Measurements from ENCODE around the gene CPNE6. TPM values are rescaled to one million over a fixed set of nuclear protein-coding genes. Genes with fewer than 3 reads are reported as not detected.

CPNE6 gene
- total and polyA plus RNA-seq, 2 of the 13 experiments (the other 11 are each of a cell fraction or from before 2014, with no cell fraction given), result not detected

GRCh38 chr14:24114532-24115421, 43.4 kb downstream of the CPNE6 start, which contains the start of the genes DCAF11 and NRL (continued):
- TF ChIP-seq, protein P1, sequence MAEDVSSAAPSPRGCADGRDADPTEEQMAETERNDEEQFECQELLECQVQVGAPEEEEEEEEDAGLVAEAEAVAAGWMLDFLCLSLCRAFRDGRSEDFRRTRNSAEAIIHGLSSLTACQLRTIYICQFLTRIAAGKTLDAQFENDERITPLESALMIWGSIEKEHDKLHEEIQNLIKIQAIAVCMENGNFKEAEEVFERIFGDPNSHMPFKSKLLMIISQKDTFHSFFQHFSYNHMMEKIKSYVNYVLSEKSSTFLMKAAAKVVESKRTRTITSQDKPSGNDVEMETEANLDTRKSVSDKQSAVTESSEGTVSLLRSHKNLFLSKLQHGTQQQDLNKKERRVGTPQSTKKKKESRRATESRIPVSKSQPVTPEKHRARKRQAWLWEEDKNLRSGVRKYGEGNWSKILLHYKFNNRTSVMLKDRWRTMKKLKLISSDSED (CRISPR knock-in tag; IDR thresholded peaks at IDR 0.05), result no peak
- TF ChIP-seq, protein P2, sequence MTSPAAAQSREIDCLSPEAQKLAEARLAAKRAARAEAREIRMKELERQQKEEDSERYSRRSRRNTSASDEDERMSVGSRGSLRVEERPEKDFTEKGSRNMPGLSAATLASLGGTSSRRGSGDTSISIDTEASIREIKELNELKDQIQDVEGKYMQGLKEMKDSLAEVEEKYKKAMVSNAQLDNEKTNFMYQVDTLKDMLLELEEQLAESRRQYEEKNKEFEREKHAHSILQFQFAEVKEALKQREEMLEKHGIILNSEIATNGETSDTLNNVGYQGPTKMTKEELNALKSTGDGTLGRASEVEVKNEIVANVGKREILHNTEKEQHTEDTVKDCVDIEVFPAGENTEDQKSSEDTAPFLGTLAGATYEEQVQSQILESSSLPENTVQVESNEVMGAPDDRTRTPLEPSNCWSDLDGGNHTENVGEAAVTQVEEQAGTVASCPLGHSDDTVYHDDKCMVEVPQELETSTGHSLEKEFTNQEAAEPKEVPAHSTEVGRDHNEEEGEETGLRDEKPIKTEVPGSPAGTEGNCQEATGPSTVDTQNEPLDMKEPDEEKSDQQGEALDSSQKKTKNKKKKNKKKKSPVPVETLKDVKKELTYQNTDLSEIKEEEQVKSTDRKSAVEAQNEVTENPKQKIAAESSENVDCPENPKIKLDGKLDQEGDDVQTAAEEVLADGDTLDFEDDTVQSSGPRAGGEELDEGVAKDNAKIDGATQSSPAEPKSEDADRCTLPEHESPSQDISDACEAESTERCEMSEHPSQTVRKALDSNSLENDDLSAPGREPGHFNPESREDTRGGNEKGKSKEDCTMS (CRISPR knock-in tag; conservative IDR thresholded peaks at IDR 0.05), result no peak; the same call in 1 of the 2 replicates
- peak; percentile 27; the same call in 1 of the 2 replicates for TF ChIP-seq ZBED4 (CRISPR knock-in tag; IDR thresholded peaks at IDR 0.05; ENCODE audit: borderline replicate concordance)
- peak; percentile 99 for TF ChIP-seq DNMT1 (CRISPR knock-in tag; IDR thresholded peaks at IDR 0.05)
- TF ChIP-seq SMAD1 (CRISPR knock-in tag; IDR thresholded peaks at IDR 0.05; ENCODE audit: borderline replicate concordance, low read depth), result peak; percentile 98; the same call in 1 of the 2 replicates
- TF ChIP-seq RARA (CRISPR knock-in tag; IDR thresholded peaks at IDR 0.05), result peak; percentile 67; the same call in 1 of the 2 replicates
- TF ChIP-seq SMARCC2 (IDR thresholded peaks at IDR 0.05), result peak; percentile 81; the same call in 1 of the 2 replicates
- peak; percentile 100 for TF ChIP-seq MYC (CRISPR knock-in tag; IDR thresholded peaks at IDR 0.05; ENCODE audit: borderline replicate concordance)
- TF ChIP-seq MEIS1 (CRISPR knock-in tag; IDR thresholded peaks at IDR 0.05; ENCODE audit: borderline replicate concordance), result peak; percentile 99
- peak; percentile 90 for TF ChIP-seq NFKB2 (CRISPR knock-in tag; IDR thresholded peaks at IDR 0.05; ENCODE audit: borderline replicate concordance)
- 0 out of 2 replicates have a peak, but pooled peaks have one; percentile 67 for TF ChIP-seq PPARG (CRISPR knock-in tag; conservative IDR thresholded peaks at IDR 0.05)
- peak; percentile 96 for TF ChIP-seq MED13 (CRISPR knock-in tag; IDR thresholded peaks at IDR 0.05)
- peak; percentile 100 for TF ChIP-seq TOPORS (CRISPR knock-in tag; IDR thresholded peaks at IDR 0.05)
- TF ChIP-seq KDM5A (IDR thresholded peaks at IDR 0.05; ENCODE audit: borderline replicate concordance, low read length), result peak; percentile 6; the same call in 1 of the 2 replicates
- peak; percentile 59; the same call in 1 of the 2 replicates for TF ChIP-seq KLF11 (CRISPR knock-in tag; IDR thresholded peaks at IDR 0.05)
- peak; percentile 91; the same call in 1 of the 2 replicates for TF ChIP-seq CENPT (CRISPR knock-in tag; IDR thresholded peaks at IDR 0.05; ENCODE audit: low read depth)
- TF ChIP-seq, protein P3, sequence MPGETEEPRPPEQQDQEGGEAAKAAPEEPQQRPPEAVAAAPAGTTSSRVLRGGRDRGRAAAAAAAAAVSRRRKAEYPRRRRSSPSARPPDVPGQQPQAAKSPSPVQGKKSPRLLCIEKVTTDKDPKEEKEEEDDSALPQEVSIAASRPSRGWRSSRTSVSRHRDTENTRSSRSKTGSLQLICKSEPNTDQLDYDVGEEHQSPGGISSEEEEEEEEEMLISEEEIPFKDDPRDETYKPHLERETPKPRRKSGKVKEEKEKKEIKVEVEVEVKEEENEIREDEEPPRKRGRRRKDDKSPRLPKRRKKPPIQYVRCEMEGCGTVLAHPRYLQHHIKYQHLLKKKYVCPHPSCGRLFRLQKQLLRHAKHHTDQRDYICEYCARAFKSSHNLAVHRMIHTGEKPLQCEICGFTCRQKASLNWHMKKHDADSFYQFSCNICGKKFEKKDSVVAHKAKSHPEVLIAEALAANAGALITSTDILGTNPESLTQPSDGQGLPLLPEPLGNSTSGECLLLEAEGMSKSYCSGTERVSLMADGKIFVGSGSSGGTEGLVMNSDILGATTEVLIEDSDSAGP (CRISPR knock-in tag; IDR thresholded peaks at IDR 0.05; ENCODE audit: borderline replicate concordance), result peak; percentile 89
- TF ChIP-seq ZNF431 (CRISPR knock-in tag; IDR thresholded peaks at IDR 0.05; ENCODE audit: borderline replicate concordance, low read depth), result no peak
- TF ChIP-seq ZNF761 (CRISPR knock-in tag; conservative IDR thresholded peaks at IDR 0.05), result no peak; the same call in 1 of the 2 replicates

All from HepG2 (cell line).